HG02885 (cell line): ENCODE measurements around the gene VPS33A.
A peak's percentile ranks its signal among the peaks of the same experiment; 100 is the strongest.
"Not testable (repeated sequence)": the region's sequence is repeated elsewhere in the genome, so short reads cannot be mapped to it uniquely, and the experiment has no call there.

Experiments used
- ATAC-seq: cut with Tn5 transposase; IDR thresholded peaks from one replicate; pipeline ENCODE4 v1.9.1; 2021; ENCODE audit warnings: mild to moderate bottlenecking; ENCODE audit not compliant: unreplicated experiment, poor library complexity

The VPS33A gene

GRCh38 chr12:122258939-122259338 lies 7.4 kb downstream of the VPS33A start:
- ATAC-seq: not testable (repeated sequence)

GRCh38 chr12:122258462-122258861 lies 7.8 kb downstream of the VPS33A start:
- ATAC-seq: not testable (repeated sequence)

- no peak for ATAC-seq
Measured at GRCh38 chr12:122250536-122250935, 15.8 kb downstream of the VPS33A start.

DNA sequence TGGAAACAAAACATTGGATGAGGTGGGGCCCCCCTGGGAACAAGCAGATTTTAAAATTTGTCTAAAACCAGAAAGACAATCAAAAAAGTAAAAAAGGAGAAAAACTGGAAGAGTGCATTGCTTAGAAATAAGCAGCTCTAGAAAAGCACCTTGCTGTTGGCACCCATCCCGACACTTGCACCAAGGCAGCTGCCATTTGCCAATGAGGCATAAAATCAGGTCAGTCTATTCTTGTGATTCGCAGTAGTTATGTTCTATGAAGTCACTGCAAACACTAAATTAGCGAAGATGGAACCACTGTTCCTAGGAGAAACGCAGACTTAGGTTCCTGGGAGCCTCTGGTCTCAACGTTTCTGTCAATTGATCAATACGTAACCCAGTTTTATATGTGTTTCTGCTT lies 16.2 kb downstream of the VPS33A start:
- ATAC-seq: no peak

- no peak for ATAC-seq
Measured at GRCh38 chr12:122245553-122245952, 20.7 kb downstream of the VPS33A start.

- ATAC-seq: no peak
Measured at GRCh38 chr12:122244565-122245371, 21.5 kb downstream of the VPS33A start.

GRCh38 chr12:122243965-122244364 lies 22.3 kb downstream of the VPS33A start:
- ATAC-seq: no peak

DNA sequence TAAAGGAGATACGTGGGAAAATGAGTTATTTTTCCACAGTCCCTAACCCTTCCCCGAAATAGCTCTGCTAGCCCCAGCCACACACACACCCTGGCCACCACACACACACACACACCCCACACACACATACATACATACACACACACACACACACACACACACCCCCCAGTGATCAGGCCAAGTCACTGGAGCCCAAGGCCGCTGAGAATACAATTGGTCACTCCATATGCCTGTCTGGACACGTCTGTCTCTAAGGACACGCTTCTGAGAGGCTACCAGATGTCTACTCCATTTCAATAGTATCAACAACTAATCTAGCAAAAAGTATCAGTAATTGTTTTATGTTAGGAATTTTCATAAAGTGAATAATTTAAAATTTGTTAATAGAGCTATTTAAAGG lies 27.4 kb downstream of the VPS33A start:
- no peak for ATAC-seq

DNA sequence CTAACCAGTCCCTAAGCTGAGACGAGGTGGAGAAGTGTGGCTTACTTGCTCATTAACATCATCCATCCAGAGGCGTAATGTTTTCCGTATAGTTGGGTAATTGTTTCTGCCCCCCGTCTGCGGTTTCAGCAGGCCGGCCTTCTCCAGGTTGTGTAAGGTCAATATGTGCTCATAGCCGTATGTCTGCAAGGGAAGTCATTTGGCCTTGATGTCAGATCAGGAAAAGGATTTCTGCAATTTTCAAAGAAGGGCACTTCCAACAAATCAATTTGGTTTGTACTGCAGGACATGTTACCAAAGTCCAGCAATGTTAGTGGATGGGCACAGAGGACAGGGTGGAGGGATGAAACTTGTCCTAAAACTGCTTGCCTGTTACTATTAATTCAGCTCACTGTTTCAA lies 30.6 kb downstream of the VPS33A start:
- no peak for ATAC-seq

DNA sequence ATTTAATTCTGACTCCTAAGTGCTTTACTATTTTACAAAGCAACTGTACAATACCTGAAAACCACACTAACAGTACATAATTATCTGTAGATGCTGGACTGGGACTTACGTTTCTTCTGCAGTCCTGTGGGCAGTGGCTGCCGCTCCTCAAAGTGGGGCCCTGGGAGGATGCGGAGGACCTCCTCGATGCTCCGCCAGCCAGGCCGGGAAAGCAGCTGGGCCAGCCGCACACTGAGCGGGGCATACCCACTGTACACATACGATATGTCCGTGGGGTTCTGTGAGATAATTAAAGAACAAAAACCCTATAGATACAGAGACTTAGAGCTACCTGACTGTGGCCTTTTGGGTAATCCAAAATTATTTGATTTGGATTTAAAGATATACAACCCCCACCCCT lies 33.6 kb downstream of the VPS33A start:
- ATAC-seq: no peak

- no peak for ATAC-seq
Measured at GRCh38 chr12:122230798-122231197, 35.5 kb downstream of the VPS33A start.

DNA sequence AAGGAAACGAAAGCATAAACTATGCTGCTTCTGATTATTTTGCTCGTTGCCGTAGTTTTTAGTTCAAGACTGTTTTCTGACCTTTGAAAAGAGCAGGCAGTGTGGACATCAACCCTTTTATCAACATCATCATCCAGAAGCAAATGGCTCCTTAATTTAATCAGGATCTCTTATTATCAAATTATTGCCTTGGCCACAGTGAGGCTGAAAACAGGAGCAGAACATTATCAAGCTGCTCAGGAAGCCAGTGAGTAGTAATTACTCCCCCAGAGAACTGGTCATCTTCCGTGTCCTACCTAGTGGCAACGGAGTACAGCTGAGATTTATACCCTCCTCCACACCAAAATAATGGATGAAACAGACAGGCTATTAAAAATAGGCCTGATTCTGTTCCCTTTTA lies 38.2 kb downstream of the VPS33A start:
- ATAC-seq: no peak

DNA sequence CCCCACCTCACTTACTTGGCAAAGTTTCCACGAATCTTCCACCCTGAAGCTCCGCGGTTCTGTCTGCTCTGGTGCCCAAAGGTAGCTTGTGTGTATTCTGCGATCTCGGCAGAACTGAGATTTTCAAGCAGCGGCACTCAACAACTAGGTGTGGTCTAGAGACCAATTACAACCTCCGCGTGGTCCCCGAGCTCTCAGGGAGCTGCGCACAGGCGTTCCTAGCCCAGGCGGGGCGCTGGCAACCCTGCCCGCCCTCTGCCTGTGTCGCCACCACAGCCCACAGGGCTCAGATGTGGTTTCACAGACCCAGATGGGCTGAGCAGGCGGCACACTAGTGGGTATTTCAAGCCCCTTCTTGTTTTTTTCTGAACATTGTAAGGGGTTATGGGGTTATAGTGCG lies 39.0 kb downstream of the VPS33A start:
- ATAC-seq: no peak

DNA sequence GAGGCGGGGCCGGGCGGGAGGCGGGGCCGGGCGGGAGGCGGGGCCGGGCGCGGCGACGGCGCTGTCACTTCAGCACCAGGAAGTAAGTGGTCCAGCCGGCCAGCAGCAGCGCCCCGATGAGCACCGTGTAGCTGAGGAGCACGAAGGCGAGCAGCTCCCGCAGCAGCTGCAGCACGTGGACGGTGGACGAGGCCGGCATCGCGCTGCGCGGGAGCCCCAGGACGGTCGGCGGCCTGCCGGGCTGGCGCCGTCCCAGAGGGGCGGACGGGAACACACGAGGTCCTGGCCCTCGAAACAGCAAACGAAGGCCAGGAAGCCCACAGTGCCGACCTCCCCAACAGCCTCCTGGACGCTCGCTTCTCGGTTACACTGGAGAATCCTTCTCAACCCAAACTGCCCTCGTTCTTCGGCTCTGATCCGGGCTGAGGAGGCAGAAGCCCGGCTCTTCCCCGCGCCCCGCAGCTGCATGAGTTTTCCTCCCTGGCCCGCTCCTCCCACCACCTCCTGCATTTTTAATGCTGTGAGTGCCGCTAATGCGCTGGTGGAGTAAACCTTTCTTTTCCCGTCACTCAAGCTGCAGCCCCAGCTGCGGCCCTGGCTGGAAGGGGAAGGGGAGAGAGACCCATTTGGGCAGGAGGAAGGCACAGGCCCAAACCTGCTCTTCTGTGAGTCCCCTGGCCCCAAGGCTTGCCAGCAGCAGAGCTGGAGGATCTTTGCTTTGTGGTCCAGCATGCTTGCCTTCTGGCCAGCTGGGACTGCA lies 39.7 kb downstream of the VPS33A start:
- no peak for ATAC-seq

- ATAC-seq: peak; percentile 92
Measured at GRCh38 chr12:122225683-122226365, 40.5 kb downstream of the VPS33A start, which contains the start of gene DIABLO. DIABLO (minus strand) TSS chr12:122226052; CDS start chr12:122226014, 38 bp downstream.

DNA sequence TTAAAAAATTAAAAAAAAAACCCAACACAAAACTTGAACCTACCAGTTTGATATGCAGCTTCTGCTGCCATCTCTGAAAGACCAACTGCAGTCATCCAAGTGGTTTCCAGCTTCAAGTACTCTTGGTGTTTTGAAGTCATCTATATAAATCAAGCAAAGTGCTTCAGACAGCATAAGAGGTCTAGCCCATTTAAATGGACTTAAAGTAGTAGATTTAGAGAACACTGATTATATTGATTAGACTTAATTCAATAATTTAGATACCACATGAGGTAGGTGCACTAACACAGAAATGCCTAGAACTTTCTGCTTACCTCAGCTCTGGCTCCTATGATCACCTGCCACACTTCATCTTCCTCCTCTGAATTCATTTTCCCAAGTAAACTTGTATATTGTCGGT lies 49.8 kb downstream of the VPS33A start:
- no peak for ATAC-seq

DNA sequence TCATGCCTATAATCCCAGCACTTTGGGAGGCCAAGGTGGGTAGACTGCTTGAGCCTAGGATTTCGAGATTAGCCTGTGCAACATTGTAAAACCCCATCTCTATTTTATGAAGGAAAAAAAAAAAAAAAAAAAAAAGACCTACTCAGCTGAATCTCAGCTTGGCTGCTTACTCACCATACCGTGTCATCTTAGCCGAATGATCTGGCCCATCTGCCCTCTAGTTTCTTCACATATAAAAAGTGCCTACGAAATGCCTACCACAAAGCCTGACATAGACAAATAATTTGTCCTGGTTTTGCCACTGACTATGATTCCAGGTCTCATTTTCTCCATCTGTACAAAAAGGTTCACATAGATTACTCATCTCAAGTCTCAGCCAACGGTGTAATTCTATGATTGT lies 50.5 kb downstream of the VPS33A start:
- no peak for ATAC-seq

GRCh38 chr12:122208073-122208820 lies 58.0 kb downstream of the VPS33A start:
- ATAC-seq: no peak

DNA sequence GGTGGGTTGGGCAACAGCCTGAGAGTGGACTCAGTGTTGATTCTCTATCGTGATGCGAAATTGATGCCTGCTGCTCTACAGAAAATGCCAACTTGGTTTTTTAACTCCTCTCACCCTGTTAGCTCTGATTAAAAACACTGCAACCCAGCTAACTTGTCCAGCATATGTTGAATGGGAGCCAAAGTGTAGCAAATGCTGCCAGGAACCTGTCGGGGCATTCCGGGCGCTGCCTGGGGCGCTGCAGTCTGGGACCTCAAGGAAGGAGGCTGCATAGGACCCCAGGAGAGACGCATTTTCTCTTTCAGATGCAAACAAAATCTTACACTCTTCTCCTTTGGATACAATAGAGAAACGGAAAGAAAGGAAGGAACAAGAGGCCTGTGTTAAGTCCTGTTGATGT lies 58.9 kb downstream of the VPS33A start:
- no peak for ATAC-seq

DNA sequence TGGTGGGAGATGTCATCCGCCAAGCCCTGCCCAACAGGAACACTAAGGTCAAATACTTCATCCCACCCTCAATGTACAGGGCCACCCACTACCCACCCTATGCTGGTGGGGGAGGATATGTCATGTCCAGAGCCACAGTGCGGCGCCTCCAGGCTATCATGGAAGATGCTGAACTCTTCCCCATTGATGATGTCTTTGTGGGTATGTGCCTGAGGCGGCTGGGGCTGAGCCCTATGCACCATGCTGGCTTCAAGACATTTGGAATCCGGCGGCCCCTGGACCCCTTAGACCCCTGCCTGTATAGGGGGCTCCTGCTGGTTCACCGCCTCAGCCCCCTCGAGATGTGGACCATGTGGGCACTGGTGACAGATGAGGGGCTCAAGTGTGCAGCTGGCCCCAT lies 59.3 kb downstream of the VPS33A start:
- ATAC-seq: no peak
